Lung (tissue), 12 donors: ENCODE results near the gene RLF. TPM values are rescaled to one million over a fixed set of nuclear protein-coding genes. Genes with fewer than 3 reads are reported as not detected.
"Not testable (repeated sequence)": the region's sequence is repeated elsewhere in the genome, so short reads cannot be mapped to it uniquely, and the experiment has no call there.

Source experiments
- ATAC-seq: fragments of 200-7000 bp; cut with Tn5 transposase; one replicate; pipeline ENCODE4 v1.9.1; 2020; ENCODE audit warnings: moderate number of reproducible peaks; ENCODE audit not compliant: insufficient read depth, low FRiP score
- DNase-seq, 3 donors: peaks; one replicate each; pipeline ENCODE4 v3.0.0-alpha.2; 2013 to 2017
- H3K27ac ChIP-seq, 2 donors: one replicate each; pipeline ENCODE4 v1.5.1; 2013; ENCODE audit warnings: mild to moderate bottlenecking in 2 of 2, moderate library complexity in 2 of 2, control low read depth in 1 of 2, inconsistent platforms in 1 of 2, low read depth in 1 of 2, low read length in 1 of 2
- H3K27me3 ChIP-seq, 3 donors: one replicate each; pipeline ENCODE4 v1.5.1; 2013; ENCODE audit warnings: low read length in 2 of 3; ENCODE audit not compliant: control insufficient read depth in 3 of 3, insufficient read depth in 3 of 3
- H3K36me3 ChIP-seq, 4 donors: one replicate each; pipeline ENCODE4 v1.5.1; 2013; ENCODE audit warnings: low read length in 4 of 4, mild to moderate bottlenecking in 1 of 4, moderate library complexity in 1 of 4; ENCODE audit not compliant: control insufficient read depth in 4 of 4, insufficient read depth in 4 of 4
- H3K4me1 ChIP-seq, 5 donors: one replicate each; pipeline ENCODE4 v1.5.1; 2013; ENCODE audit warnings: low read length in 5 of 5, mild to moderate bottlenecking in 2 of 5, moderate library complexity in 1 of 5; ENCODE audit not compliant: control insufficient read depth in 5 of 5, insufficient read depth in 5 of 5
- H3K4me3 ChIP-seq: one replicate; pipeline ENCODE4 v1.5.1; 2013; ENCODE audit warnings: mild to moderate bottlenecking, control low read depth, moderate library complexity
- H3K9ac ChIP-seq, 2 donors: one replicate each; pipeline ENCODE4 v1.5.1; 2013; ENCODE audit warnings: low read length in 2 of 2, control low read depth in 1 of 2; ENCODE audit not compliant: insufficient read depth in 1 of 2
- H3K9me3 ChIP-seq, 4 donors: one replicate each; pipeline ENCODE4 v1.5.1; 2013; ENCODE audit warnings: low read length in 3 of 4, mild to moderate bottlenecking in 1 of 4, moderate library complexity in 1 of 4; ENCODE audit not compliant: control insufficient read depth in 4 of 4, insufficient read depth in 3 of 4
- WGBS, 2 donors: extraction: QIAGEN DNeasy Blood & Tissue Kit; methylation state at CpG; one replicate each; pipeline ENCODE4 v1.1.7; 2013; 5-methylcytosine and 5-hydroxymethylcytosine counted together
- polyA plus RNA-seq, 2 donors: library from polyadenylated mRNA; stranded (reverse); fragments of 200-250 nt; gene quantifications; one replicate each; pipeline ENCODE4 v1.2.1, GENCODE V29; 2013
- total RNA-seq, 2 donors: library from RNA; depleted of rRNA in 1 of 2; stranded (reverse); fragments of >200 nt in 1 of 2; gene quantifications; one replicate each; pipeline ENCODE4 v1.2.1, GENCODE V29; 2014 to 2021
- TF ChIP-seq, protein P1 (sequence below): IDR thresholded peaks from 2 replicates; pipeline ENCODE4 v1.5.1; 2012; ENCODE audit warnings: mild to moderate bottlenecking; ENCODE audit errors: control extremely low read depth, extremely low read depth
- donor health status: control.
- donor health status: control.
- donor health status: Bipolar disorder and iron deficiency.
- donor health status: healthy.
- donor health status: DM: yes; HTN: yes; CAD: no.

The RLF gene
- total and polyA plus RNA-seq, 4 donors = 3.5 to 43.1 (median 8.5) TPM

DNA sequence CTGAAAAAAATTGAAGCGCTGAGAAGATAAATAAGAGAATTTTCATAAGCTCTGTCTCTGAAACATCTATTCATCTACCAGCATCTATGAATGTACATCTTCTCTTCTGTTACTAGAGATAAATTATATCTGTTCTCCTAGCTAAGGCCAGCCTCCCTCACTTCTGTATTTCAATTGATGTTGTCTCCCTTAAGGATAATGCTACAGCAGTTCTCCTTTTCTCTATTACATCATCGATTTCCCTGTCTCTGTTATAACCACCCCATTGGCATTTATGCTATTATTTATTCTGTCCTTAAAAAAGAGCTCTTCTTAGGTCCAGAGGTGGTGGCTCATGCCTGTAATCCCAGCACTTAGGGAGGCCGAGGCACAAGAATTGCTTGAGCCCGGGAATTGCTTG, 43.7 kb downstream of the RLF start:
- DNase-seq (no peak), ATAC-seq (no peak)
- Histone ChIP-seq H3K4me3 (no peak overlapping the region), H3K9me3 (no peaks in the 10 kb centered on the region), H3K4me1 (no peaks in the 10 kb centered on the region), H3K9ac (no peak overlapping the region), H3K27me3 (no peaks in the 10 kb centered on the region), H3K27ac (no peak overlapping the region), H3K36me3 (peaks cover 0 to 14% (median 5%) of the 10 kb centered on the region in 4 donors)
- 88 to 92% methylated on average over 4 of the region's 4 CpGs for WGBS, 2 donors
- TF ChIP-seq, protein P1, sequence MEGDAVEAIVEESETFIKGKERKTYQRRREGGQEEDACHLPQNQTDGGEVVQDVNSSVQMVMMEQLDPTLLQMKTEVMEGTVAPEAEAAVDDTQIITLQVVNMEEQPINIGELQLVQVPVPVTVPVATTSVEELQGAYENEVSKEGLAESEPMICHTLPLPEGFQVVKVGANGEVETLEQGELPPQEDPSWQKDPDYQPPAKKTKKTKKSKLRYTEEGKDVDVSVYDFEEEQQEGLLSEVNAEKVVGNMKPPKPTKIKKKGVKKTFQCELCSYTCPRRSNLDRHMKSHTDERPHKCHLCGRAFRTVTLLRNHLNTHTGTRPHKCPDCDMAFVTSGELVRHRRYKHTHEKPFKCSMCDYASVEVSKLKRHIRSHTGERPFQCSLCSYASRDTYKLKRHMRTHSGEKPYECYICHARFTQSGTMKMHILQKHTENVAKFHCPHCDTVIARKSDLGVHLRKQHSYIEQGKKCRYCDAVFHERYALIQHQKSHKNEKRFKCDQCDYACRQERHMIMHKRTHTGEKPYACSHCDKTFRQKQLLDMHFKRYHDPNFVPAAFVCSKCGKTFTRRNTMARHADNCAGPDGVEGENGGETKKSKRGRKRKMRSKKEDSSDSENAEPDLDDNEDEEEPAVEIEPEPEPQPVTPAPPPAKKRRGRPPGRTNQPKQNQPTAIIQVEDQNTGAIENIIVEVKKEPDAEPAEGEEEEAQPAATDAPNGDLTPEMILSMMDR = no peak

- no peak overlapping the region for H3K9ac ChIP-seq
- peaks cover 0 to 29% (median 4%) of the 10 kb centered on the region in 4 donors for H3K36me3 ChIP-seq
- no peak for DNase-seq
- ATAC-seq = no peak
- H3K27me3 ChIP-seq = no peaks in the 10 kb centered on the region
- no peak overlapping the region for H3K4me3 ChIP-seq
- no peaks in the 10 kb centered on the region for H3K9me3 ChIP-seq
- TF ChIP-seq, protein P1 = no peak
- WGBS, 2 donors = 82 to 84% methylated on average over 3 of the region's 3 CpGs
- H3K27ac ChIP-seq = no peak overlapping the region
- peaks cover 0 to 4% (median 0%) of the 10 kb centered on the region in 5 donors for H3K4me1 ChIP-seq
These were observed 49.5 kb downstream of the RLF start for GRCh38 chr1:40210511-40211204.

GRCh38 chr1:40218333-40218732, 57.1 kb downstream of the RLF start:
- H3K9me3 ChIP-seq = no peaks in the 10 kb centered on the region
- peaks cover 0 to 9% (median 3%) of the 10 kb centered on the region in 4 donors for H3K36me3 ChIP-seq
- H3K4me3 ChIP-seq = no peak overlapping the region
- H3K9ac ChIP-seq = no peak overlapping the region
- no peaks in the 10 kb centered on the region for H3K4me1 ChIP-seq
- no peak overlapping the region for H3K27ac ChIP-seq
- no peaks in the 10 kb centered on the region for H3K27me3 ChIP-seq
- no peak for ATAC-seq
- DNase-seq = no peak
- WGBS, 2 donors = 97 to 98% methylated on average over 5 of the region's 5 CpGs
- TF ChIP-seq, protein P1 = no peak

DNA sequence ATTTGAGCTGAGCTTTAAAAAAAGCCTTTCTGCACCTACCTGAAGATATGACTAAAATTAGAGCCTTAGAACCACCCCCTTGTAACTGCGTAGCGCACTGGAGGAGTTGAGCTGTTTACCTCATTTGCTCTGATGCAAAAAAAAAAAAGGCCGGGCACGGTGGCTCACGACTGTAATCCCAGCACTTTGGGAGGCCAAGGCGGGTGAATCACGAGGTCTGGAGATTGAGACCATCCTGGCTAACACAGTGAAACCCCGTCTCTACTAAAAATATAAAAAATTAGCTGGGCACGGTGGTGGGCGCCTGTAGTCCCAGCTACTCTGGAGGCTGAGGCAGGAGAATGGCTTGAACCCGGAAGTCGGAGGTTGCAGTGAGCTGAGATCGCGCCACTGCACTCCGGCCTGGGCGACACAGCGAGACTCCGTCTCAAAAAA, 60.3 kb downstream of the RLF start:
- not testable (repeated sequence) for ATAC-seq, H3K4me3 ChIP-seq, H3K9me3 ChIP-seq, DNase-seq, H3K27ac ChIP-seq, H3K27me3 ChIP-seq, H3K4me1 ChIP-seq, H3K36me3 ChIP-seq, H3K9ac ChIP-seq
- WGBS, 2 donors = 96 to 99% methylated on average over 18 of the region's 18 CpGs
